ENCODE results near the gene LTO1. TPM values are rescaled to one million over a fixed set of nuclear protein-coding genes. Genes with fewer than 3 reads are reported as not detected.
"Not testable (repeated sequence)": the region's sequence is repeated elsewhere in the genome, so short reads cannot be mapped to it uniquely, and the experiment has no call there.

LTO1 gene
- total RNA-seq, 2 donors from 2014 or later = 17.2 to 18.5 TPM

DNA sequence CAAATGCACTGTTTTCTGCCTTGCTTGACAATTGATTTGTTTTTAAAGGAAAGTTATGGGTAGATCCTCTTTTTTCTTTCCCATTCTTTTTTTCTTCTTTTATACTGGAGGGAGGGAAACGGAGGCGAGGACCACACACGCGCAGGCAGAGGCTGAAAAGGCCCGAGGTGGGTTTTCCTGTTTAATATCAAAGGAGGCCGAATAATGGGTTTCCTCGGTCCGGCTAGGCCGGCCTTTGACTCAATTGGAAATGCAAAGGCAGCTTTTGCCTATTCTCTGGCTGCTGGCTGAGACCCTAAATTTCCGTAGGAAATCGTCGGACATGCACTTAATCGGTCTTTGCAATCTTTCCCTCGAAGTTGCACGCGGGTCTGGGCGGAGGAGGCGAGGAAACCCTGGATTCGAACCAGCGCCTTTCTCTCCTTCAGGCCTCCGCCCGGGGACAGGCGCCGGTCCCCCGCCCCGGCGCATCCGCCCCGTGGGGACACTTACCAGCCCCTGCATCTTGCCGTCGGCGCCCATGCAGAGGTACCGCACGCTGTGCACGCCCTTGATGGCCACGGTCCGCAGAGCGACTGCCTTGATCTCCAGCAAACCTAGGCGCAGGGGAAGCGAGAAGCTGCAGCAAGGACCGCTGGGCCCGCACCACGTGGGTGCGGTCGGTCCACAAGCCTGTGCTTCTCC is 27.8 kb upstream of the LTO1 start:
- intact Hi-C loops (cut with DNase I) = no loop called here
- peak; percentile 56 for DNase-seq (ENCODE audit: low spot score)

GRCh38 chr11:69702239-69702691 is 27.1 kb upstream of the LTO1 start:
- peak; percentile 68 for DNase-seq (ENCODE audit: low spot score)
- intact Hi-C loops (cut with DNase I) = no loop called here

- peak; percentile 75 for DNase-seq (ENCODE audit: low spot score)
- intact Hi-C loops (cut with DNase I) = no loop called here
Observed at GRCh38 chr11:69700278-69701140, 25.4 kb upstream of the LTO1 start.

GRCh38 chr11:69699213-69699612 is 24.1 kb upstream of the LTO1 start:
- DNase-seq (ENCODE audit: low spot score) = peak; percentile 75
- intact Hi-C loops (cut with DNase I) = no loop called here

DNA sequence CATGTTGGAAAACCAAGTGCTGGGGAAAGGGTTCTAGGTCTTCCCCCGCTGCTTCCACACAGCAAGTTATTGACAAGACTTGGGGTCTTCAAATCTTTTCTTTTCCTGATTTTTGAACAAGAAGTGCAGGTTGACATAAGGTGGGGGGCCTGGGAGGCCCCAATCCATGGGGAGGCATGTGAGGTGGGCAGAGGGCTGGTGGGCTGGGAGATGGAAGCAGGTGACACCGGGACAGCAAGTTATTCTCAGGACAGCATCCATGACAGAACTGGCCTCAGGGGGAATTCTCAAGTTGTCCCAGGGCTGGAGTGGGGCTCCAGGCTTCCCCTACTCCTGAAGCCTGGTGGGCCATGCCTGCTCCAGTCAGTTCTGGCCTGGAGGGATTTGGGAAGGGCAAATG is 23.2 kb upstream of the LTO1 start:
- peak; percentile 30 for DNase-seq (ENCODE audit: low spot score)
- intact Hi-C loops (cut with DNase I) = no loop called here

DNA sequence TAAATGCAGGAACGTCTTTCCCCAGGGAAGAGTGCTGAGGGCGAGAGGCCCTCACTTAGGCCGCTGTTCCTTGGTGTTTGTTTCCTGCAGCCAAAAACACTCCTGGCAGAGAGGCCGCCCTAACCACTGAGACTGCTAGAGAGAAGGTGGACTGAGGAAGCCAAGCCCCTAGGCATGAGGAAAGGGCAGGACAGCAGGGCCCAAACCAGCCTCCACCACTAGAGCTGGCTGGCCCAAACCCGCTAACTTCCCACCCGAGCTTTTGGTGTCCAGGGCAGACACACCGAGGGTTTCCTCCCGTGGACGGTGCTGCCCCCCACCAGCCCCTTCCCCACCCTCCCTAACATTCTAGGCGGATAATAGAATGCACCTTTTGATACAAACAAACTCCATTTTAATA is 22.7 kb upstream of the LTO1 start:
- intact Hi-C loops (cut with DNase I) = no loop called here
- peak; percentile 74 for DNase-seq (ENCODE audit: low spot score)

- intact Hi-C loops (cut with DNase I) = no loop called here
- DNase-seq (ENCODE audit: low spot score) = peak; percentile 32
Observed at GRCh38 chr11:69697469-69697843, 22.3 kb upstream of the LTO1 start.

DNA sequence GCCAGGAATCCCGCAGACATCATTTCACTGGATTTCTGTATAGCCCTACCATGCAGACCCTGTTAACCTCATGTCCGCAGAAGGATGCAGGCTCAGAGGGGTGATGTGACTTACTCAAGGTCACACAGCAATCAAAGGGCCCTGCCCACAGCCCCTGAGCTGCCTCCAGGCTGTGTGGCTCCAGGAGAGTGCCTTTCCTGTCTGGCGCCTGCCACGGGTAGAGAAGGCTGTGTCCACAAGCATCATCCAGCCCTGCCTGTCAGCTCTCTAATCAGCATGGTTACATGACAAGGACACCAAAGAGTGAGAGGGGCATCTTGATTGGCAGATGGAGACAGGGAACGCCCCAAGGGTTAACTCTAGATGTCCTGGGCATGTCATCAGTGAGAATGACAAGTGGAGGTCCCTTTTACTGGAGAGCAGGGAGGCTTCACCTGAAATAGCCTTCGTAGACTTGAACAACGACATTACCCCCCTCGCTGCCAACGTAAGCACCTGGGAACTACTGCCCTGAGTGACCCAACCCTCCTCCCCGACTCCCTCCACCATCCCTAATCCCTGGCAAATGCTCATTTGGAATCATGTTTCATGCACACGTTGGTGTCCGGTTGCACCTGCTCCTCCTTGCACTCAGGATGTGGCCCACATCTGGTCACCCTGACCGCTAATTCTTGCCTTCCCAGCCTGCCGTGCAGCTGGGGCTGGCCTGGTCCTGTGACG is 21.8 kb upstream of the LTO1 start:
- intact Hi-C loops (cut with DNase I) = no loop called here
- peak; percentile 42 for DNase-seq (ENCODE audit: low spot score)

- peak; percentile 24 for DNase-seq (ENCODE audit: low spot score)
- intact Hi-C loops (cut with DNase I) = not testable (repeated sequence)
Observed at GRCh38 chr11:69695995-69696394, 20.8 kb upstream of the LTO1 start.

- peak; percentile 5 for DNase-seq (ENCODE audit: low spot score)
- intact Hi-C loops (cut with DNase I) = no loop called here
Observed at GRCh38 chr11:69695581-69695980, 20.4 kb upstream of the LTO1 start.

- intact Hi-C loops (cut with DNase I) = no loop called here
- peak; percentile 50 for DNase-seq (ENCODE audit: low spot score)
Observed at GRCh38 chr11:69694781-69695180, 19.6 kb upstream of the LTO1 start.

DNA sequence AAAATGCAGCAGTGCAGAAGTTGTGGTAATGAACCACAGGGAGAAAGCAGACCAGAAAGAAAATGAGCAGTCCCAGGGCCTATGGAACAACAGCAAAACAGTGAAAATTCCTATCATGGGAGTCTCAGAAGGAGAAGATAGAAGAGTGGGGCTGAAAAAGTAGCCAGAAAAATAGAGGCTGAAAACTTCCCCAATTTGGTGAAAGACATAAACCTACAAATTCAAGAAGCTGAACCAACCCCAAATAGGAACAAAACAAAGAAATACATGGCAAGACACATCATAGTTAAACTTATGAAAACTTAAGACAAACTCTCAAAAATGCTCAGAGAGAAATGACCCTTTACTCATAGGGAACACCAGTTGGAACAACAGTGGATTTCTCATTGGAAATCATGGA is 17.3 kb upstream of the LTO1 start:
- DNase-seq (ENCODE audit: low spot score) = no peak
- intact Hi-C loops (cut with DNase I) = no loop called here

- peak; percentile 11 for DNase-seq (ENCODE audit: low spot score)
- intact Hi-C loops (cut with DNase I) = no loop called here
Observed at GRCh38 chr11:69691463-69691862, 16.3 kb upstream of the LTO1 start.

DNA sequence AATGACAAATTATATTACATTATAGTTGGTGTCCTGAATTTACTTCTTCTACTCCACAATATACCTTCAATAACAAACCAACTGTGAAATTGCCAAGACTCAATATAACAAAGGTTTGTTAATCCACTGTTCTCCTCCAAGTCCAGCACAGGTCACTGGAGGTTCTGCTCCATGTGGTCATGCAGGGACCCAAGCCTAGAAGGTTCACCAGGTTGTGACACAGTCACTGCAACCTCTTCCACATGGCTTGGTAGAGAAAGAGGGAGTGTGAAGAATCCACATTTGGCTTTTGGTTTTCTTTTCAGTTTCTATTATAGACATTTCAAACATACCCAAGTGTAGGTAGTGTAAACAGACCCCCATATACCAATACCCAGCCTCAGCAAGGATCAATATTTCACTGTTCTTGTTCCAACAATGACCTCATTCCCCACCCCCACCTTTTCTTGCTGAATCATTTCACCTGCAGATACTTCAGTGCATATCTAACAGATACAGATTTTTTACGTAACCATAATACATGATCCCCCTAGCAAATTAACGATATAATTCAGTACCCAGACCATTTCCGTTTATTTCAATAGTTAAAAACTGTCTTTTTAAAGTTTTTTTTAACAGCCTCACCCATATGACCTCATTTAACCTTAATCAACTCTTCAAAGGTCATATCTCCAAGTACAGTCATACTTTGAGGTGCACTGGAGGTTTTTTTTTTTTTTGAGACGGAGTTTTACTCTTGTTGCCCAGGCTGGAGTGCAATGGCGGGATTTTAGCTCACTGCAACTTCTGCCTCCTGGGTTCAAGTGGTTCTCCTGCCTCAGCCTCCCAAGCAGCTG is 14.5 kb upstream of the LTO1 start:
- peak; percentile 17 for DNase-seq (ENCODE audit: low spot score)
- intact Hi-C loops (cut with DNase I) = no loop called here

DNA sequence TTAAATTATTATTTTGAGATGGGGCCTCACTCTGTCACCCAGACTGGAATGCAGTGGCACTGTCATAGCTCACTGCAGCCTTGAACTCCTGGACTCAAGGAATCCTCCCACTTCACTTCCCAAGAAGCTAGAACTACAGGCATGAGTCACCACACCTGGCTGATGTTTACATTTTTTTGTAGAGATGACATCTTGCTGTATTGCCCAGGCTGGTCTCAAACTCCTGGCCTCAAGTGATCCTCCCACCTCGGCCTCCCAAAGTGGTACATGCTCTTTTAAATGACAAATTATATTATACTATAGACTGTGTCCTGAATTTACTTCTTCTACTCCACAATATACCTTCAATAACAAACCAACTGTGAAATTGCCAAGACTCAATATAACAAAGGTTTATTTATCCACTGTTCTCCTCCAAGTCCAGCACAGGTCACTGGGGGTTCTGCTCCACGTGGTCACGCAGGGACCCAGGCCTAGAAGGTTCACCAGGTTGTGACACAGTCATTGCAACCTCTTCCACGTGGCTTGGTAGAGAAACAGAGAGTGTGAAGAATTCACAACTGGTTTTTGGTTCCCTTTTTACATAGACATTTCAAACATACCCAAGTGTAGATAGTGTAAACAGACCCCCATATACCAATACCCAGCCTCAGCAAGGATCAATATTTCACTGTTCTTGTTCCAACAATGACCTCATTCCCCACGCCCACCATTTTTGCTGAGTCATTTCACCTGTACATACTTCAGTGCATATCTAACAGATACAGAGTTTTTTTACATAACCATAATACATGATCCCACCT is 13.0 kb upstream of the LTO1 start:
- peak; percentile 7 for DNase-seq (ENCODE audit: low spot score)

GRCh38 chr11:69686856-69687255 is 11.7 kb upstream of the LTO1 start:
- intact Hi-C loops (cut with DNase I) = loop anchor here in 1 of 2 donors (2.0 kb wide), 1 partner anchor 506 kb away; no protein-coding TSS in a partner anchor
- DNase-seq (ENCODE audit: low spot score) = peak; percentile 68

More for the DNA sequence above, 13.0 kb upstream of the LTO1 start:
- intact Hi-C loops (cut with DNase I) = loop anchor here in 1 of 2 donors (2.0 kb wide), 1 partner anchor 505 kb away; no protein-coding TSS in a partner anchor

DNA sequence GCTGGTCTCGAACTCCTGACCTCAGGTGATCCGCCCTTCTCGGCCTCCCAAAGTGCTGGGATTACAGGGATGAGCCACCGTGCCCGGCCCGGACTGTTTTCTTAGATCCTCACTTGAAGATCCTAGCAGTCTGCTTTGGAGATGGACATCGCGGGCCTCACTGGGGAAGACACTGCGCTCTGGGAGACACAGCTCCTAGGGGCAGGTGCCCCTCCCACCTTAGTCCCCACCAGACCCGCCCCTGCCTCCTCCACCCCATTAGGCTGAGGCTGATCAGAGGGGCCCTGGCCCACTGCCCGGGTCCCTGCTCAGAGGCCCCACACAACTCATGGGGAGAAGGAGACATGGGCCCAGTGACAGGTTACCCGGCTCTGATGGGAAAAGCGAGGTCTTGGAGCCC is 11.3 kb upstream of the LTO1 start:
- intact Hi-C loops (cut with DNase I) = loop anchor here in 1 of 2 donors (2.0 kb wide), 1 partner anchor 506 kb away; no protein-coding TSS in a partner anchor
- peak; percentile 73 for DNase-seq (ENCODE audit: low spot score)

- intact Hi-C loops (cut with DNase I) = loop anchor here in 1 of 2 donors (2.0 kb wide), 1 partner anchor 509 kb away; no protein-coding TSS in a partner anchor
- no peak for DNase-seq (ENCODE audit: low spot score)
Observed at GRCh38 chr11:69685348-69685747, 10.2 kb upstream of the LTO1 start.

All from posterior vena cava (tissue), 2 donors.